Vagina (tissue), 2 donors: ENCODE data around the gene SLC23A2.

ENCODE experiments used
- CTCF ChIP-seq, 3 experiments: fragments of 450-650 bp in 2 of 3; fragments of 200-600 bp in 1 of 3; sonication (generic) in 1 of 3; IDR thresholded peaks; one replicate each; pipeline ENCODE4 v1.5.1; 2017 to 2019; ENCODE audit warnings: antibody characterized with exemption in 3 of 3, mild to moderate bottlenecking in 2 of 3, moderate library complexity in 2 of 3
- POLR2AphosphoS5 ChIP-seq, 2 donors: sonication (generic); formaldehyde crosslinking; IDR thresholded peaks; one replicate each; pipeline ENCODE4 v1.9.0; 2017; ENCODE audit warnings: antibody characterized with exemption in 2 of 2, mild to moderate bottlenecking in 2 of 2, low read depth in 1 of 2; ENCODE audit not compliant: insufficient read depth in 1 of 2

DNA sequence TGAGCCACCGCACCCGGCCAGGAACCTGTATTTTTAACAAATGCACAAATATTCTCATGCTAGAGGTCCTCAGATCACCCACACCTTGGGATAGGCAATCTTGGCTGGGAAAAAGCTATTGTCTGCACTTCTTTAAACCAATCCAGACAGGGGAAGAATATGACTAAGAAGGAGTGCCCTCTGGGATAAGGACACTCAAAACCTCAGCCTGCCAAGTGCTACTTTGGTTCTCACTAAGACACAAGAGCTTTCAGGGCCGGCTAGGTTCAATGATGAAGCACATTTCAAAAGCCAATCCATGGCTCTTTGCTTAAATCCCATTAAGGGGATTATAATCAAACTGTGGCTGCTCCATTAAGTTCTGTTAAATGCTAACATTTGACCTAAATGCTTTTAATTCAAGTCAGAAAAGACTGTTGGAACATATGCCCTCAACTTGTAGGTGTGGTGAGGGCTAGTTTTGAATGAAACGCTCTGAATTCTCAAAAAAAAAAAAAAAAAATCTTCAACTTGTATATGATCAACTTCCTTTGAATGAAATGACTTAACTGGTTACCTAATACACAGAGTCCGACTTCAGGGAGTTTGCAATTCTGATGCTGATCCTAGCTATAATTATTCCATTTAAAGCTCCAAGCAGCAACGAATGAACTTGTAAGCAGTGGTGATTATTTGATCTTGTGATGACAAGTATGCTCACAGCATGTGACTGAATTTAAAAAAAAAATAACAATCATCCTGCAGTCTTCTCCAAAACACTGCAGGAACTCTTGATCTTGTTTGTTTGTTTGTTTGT lies 56.6 kb downstream of the SLC23A2 start:
- TF ChIP-seq CTCF (IDR thresholded peaks at IDR 0.05) (no peak), POLR2AphosphoS5 (IDR thresholded peaks at IDR 0.05; ENCODE audit: insufficient read depth in 1 of 2, low read depth in 1 of 2) (no peak)
